GM19035 (cell line): ENCODE data around the gene ELANE.

ENCODE experiments used
- ATAC-seq: cut with Tn5 transposase; IDR thresholded peaks from one replicate; pipeline ENCODE4 v1.9.1; 2021; ENCODE audit not compliant: unreplicated experiment

Gene ELANE

GRCh38 chr19:892894-893689 lies 41.0 kb downstream of the ELANE start, which contains the start of the genes MED16 and RNU6-9:
Gene MED16, minus strand, starts transcription at chr19:893187. Its CDS starts 2,056 bp downstream, at chr19:891131.
Gene RNU6-9, plus strand, starts transcription at chr19:893484.
- peak; percentile 86 for ATAC-seq

GRCh38 chr19:896434-896833 lies 44.3 kb downstream of the ELANE start:
- ATAC-seq: no peak

DNA sequence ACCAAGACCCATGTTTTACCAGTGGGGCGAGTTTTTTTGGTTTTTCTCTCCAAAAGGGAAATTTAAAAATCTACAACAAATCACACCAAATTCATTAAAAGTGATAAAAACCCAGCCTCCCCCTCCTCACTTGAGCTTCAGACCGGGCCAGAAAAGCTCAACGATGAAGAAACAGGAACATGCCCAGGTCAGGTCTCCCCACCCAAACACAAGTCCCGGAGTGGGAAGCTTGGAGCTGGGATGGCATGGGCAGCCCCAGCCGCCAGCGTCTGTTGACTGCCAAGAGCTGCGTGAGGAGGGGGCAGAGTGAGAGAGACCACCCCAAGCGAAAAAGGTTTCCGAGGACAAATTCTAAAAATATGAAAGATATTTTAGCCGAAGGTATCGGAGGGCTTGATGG lies 44.9 kb downstream of the ELANE start:
- no peak for ATAC-seq

DNA sequence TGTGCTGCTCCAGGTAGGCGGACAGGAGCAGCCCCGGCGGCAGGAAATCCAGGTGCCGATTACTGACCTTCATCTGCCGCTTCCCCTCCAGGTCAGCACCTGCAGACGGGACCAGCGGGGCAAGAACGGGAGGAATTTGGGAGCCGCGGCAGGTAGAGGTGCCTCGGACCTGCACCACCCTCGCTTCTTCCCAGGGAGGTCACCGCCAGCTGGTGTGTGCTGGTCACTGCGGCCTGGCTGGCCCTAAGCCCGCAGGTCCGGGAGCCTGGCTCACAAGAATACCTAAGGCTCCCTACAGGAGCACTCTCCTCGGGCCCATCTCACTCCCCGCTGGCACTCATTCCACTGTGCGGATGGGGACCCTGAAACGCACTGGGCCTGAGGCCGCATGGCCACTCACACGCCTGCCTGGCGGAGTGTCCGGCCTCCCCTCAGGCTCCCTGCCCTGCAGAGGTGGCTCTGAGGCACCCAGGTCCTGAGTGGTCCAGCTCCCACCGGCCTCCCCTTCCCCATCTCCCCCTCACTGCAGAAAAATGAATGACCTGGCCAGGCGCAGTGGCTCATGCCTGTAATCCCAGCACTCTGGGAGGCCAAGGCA lies 45.4 kb downstream of the ELANE start:
- no peak for ATAC-seq

GRCh38 chr19:898663-899062 lies 46.6 kb downstream of the ELANE start:
- ATAC-seq: no peak

- ATAC-seq: no peak
Measured at GRCh38 chr19:899336-900042, 47.4 kb downstream of the ELANE start.

- no peak for ATAC-seq
Measured at GRCh38 chr19:900043-900301, 47.9 kb downstream of the ELANE start.

DNA sequence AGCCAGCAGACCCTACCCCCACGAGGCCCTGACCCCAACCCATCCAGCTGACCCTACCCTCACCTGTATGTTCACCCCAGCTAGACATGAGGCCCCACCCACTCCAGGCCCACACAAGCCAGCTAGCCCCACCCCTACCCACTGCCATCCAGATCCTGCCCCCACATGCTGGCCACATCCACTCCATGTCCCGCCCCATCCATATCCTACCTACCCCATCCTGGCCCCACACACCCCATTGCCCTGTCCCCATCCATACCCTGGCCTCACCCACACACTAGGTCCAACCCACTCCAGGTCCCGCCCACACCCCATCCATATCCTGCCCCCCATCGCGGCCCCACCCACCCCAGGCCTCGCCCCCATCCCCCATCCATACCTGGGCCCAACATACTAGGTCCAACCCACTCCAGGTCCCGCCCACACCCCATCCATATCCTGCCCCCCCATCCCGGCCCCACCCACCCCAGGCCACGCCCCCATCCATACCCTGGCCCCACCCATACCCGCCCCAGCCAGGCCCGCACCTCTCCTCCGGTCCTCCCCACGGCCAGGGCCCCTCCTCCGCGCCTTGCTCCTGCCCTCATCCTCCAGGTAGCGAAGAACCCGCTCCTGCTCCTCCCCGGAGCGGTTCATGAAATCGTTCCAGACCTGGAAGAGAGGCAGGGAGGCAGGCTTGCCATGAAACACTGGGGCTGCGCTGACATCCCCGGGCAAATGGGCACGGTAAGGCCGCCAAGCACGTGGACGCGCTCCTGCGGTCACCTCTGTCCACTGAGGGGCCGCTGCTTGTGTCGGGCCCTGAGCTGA lies 48.4 kb downstream of the ELANE start:
- no peak for ATAC-seq

GRCh38 chr19:901216-902092 lies 49.4 kb downstream of the ELANE start:
- no peak for ATAC-seq

- ATAC-seq: no peak
Measured at GRCh38 chr19:902093-902370, 49.9 kb downstream of the ELANE start.

GRCh38 chr19:902446-903226 lies 50.5 kb downstream of the ELANE start:
- ATAC-seq: no peak

DNA sequence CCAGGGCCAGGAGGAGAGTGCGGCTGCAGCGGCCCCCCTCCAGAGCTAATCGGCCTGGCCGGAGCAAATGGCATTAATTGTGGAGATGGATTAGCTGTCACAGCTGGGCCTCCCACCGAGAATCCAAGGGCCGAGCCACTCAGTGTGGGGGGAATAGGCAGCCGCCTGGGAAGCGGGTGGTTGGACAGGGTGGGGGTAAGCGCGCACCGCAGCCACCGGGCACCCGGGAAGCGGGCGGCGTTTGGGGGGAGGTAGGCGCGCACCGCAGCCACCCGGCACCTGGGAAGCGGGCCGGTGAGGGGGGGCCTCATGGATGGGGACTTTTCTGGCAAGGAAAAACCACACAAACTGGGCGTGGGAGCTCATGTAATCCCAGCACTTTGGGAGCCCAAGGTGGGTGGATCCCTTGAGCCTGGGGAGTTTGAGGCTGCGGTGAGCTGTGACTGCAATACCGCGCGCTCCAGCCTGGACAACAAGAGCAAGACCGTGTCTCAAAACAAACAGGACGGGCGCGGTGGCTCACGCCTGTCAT lies 51.2 kb downstream of the ELANE start:
- ATAC-seq: no peak

- ATAC-seq: no peak
Measured at GRCh38 chr19:904545-904944, 52.4 kb downstream of the ELANE start.
